Neutrophil (primary cell): ENCODE measurements around the gene CD34.

ENCODE experiments used
- H3K27ac ChIP-seq: fragments of 200-600 bp; sonication (generic); 2 replicates; pipeline ENCODE4 v1.5.1; 2016; ENCODE audit warnings: mild to moderate bottlenecking, moderate library complexity
- H3K27me3 ChIP-seq: fragments of 200-600 bp; sonication (generic); 2 replicates; pipeline ENCODE4 v1.6.0; 2016; ENCODE audit warnings: mild to moderate bottlenecking
- H3K36me3 ChIP-seq: fragments of 200-600 bp; sonication (generic); 2 replicates; pipeline ENCODE4 v1.5.1; 2017
- H3K4me1 ChIP-seq, 2 experiments: fragments of 200-600 bp in 1 of 2; sonication (generic) in 1 of 2; 1 replicate in 1 of 2; 2 replicates in 1 of 2; pipeline versions ENCODE4 v1.5.1 to v1.6.1; 2013 to 2016; ENCODE audit warnings: low read depth in 1 of 2, low read length in 1 of 2, mild to moderate bottlenecking in 1 of 2, moderate library complexity in 1 of 2; ENCODE audit not compliant: control insufficient read depth in 1 of 2, insufficient read depth in 1 of 2
- H3K4me3 ChIP-seq, 2 experiments: fragments of 200-600 bp in 1 of 2; sonication (generic) in 1 of 2; 1 replicate in 1 of 2; 2 replicates in 1 of 2; pipeline ENCODE4 v1.5.1; 2013 to 2016; ENCODE audit warnings: low read depth in 1 of 2, low read length in 1 of 2, mild to moderate bottlenecking in 1 of 2, moderate library complexity in 1 of 2
- H3K9me3 ChIP-seq: fragments of 200-600 bp; sonication (generic); 2 replicates; pipeline ENCODE4 v1.5.1; 2016
- CTCF ChIP-seq: fragments of 200-600 bp; sonication (generic); IDR thresholded peaks from 2 replicates; pipeline ENCODE4 v1.5.1; 2016; ENCODE audit warnings: antibody characterized with exemption

Gene CD34

GRCh38 chr1:207860531-207860930, 50.4 kb downstream of the CD34 start:
- Histone ChIP-seq H3K27me3 (no peaks in the 10 kb centered on the region), H3K9me3 (no peaks in the 10 kb centered on the region), H3K4me1 (peaks cover 39 to 66% of the 10 kb centered on the region in 2 experiments), H3K36me3 (peaks cover 41% of the 10 kb centered on the region), H3K4me3 (no peak overlapping the region), H3K27ac (peak overlapping the region; percentile 50)
- no peak for TF ChIP-seq CTCF

DNA sequence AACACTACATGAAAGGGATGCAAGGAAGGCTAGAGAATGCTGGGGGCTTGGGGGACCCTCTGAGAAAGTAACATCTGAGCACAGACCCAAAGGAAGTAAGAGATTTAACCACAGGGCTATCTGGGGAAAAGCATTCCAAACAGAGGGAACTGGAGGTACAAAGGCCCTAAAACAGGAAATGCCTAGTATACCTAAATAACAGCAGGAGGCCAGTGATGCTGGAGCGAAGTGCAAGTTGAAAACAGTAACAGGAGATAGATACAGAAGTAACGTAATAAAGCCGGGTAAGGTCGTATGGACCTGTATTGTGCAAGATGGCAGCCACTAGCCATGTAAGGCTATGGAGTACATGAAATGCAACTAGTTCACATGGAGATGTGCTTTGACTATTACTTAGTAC, 52.1 kb downstream of the CD34 start:
- TF ChIP-seq CTCF: no peak
- Histone ChIP-seq H3K4me3 (no peak overlapping the region), H3K9me3 (no peaks in the 10 kb centered on the region), H3K4me1 (peaks cover 24 to 52% of the 10 kb centered on the region in 2 experiments), H3K27ac (peak overlapping the region; percentile 50), H3K36me3 (peaks cover 27% of the 10 kb centered on the region), H3K27me3 (no peaks in the 10 kb centered on the region)

- H3K9me3 ChIP-seq: no peaks in the 10 kb centered on the region
- TF ChIP-seq CTCF: no peak
- H3K27ac ChIP-seq: peak overlapping the region; percentile 50
- H3K36me3 ChIP-seq: peaks cover 25% of the 10 kb centered on the region
- peaks cover 23 to 52% of the 10 kb centered on the region in 2 experiments for H3K4me1 ChIP-seq
- no peak overlapping the region for H3K4me3 ChIP-seq
- no peaks in the 10 kb centered on the region for H3K27me3 ChIP-seq
These were observed 52.6 kb downstream of the CD34 start for GRCh38 chr1:207858281-207858680.

- Histone ChIP-seq H3K4me3 (no peak overlapping the region), H3K4me1 (peaks cover 30 to 57% of the 10 kb centered on the region in 2 experiments), H3K36me3 (peaks cover 22% of the 10 kb centered on the region), H3K27me3 (no peaks in the 10 kb centered on the region), H3K9me3 (no peaks in the 10 kb centered on the region), H3K27ac (peak overlapping the region; percentile 50)
- TF ChIP-seq CTCF: no peak
These were observed 53.5 kb downstream of the CD34 start for GRCh38 chr1:207857447-207857846.

DNA sequence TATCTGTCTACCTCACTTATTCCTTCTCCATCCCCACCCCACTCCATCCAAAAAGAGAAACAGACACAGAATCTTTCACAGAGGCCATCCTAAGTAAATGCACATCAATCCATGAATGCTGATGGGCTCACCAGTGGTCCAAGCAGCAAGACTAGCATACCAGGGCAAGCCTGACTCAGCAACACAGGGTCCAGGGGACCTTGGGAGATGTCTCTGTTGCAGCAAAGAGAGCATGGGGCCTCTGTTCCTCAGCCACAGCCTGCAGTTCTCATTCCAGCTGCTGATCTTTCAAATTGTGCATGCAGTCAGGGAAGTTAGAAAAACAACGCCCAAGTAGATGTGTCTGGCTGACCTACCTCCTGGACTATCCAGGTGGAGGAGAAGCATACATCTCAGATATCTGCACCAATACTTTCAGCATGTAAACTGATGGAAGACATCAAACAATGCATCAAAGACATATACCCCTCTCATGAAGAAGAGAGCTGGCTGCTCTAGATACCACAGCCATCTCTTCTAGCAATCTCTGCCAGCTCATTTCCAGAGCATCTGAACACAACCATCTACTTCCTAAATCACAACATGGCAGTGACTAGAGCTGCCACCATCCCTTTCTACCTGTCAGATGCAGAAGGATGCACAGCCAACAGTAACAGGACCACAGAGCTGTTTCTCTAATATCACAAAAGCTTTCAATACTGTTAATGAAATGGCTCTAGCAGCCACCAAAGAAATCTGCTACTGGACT, 54.5 kb downstream of the CD34 start:
- Histone ChIP-seq H3K27ac (peak overlapping the region; percentile 50), H3K9me3 (no peaks in the 10 kb centered on the region), H3K4me3 (no peak overlapping the region), H3K27me3 (no peaks in the 10 kb centered on the region), H3K4me1 (peaks cover 36 to 60% of the 10 kb centered on the region in 2 experiments), H3K36me3 (peaks cover 16% of the 10 kb centered on the region)
- TF ChIP-seq CTCF: no peak
